Neural cell (in vitro differentiated cells): ENCODE results near the gene AFMID. TPM values are rescaled to one million over a fixed set of nuclear protein-coding genes. Genes with fewer than 3 reads are reported as not detected.

Source experiments
- H2AFZ ChIP-seq: fragments of 200-600, 300-800 bp; sonication (generic), shearing (Covaris generic); 2 replicates; pipeline ENCODE4 v1.6.0; 2014; ENCODE audit warnings: low read depth, mild to moderate bottlenecking, antibody characterized with exemption, low read length, moderate library complexity
- H3F3A ChIP-seq: fragments of 200-600 bp; shearing (Covaris generic); 2 replicates; pipeline ENCODE4 v1.6.1; 2016; ENCODE audit warnings: mild to moderate bottlenecking, moderate library complexity, mixed read lengths, antibody characterized with exemption, low read length; ENCODE audit not compliant: insufficient read depth, poor library complexity, severe bottlenecking
- H3K27ac ChIP-seq: fragments of 200-600, 300-800 bp; sonication (generic), shearing (Covaris generic); 2 replicates; pipeline ENCODE4 v1.5.1; 2014; ENCODE audit warnings: mild to moderate bottlenecking, low read length, moderate library complexity
- H3K27me3 ChIP-seq: fragments of 300-800, 200-600 bp; sonication (generic), shearing (Covaris generic); 2 replicates; pipeline ENCODE4 v1.6.0; 2014; ENCODE audit warnings: mild to moderate bottlenecking, low read depth, low read length, moderate library complexity; ENCODE audit not compliant: insufficient read depth
- H3K36me3 ChIP-seq: fragments of 300-800, 200-600 bp; sonication (generic), shearing (Covaris generic); 2 replicates; pipeline ENCODE4 v1.5.1; 2014; ENCODE audit warnings: mild to moderate bottlenecking, antibody characterized with exemption, low read length, moderate library complexity; ENCODE audit not compliant: insufficient read depth
- H3K4me2 ChIP-seq: fragments of 300-800, 200-600 bp; sonication (generic), shearing (Covaris generic); 2 replicates; pipeline ENCODE4 v1.6.0; 2014; ENCODE audit warnings: mild to moderate bottlenecking, low read length
- H3K4me3 ChIP-seq: fragments of 300-800, 200-600 bp; sonication (generic), shearing (Covaris generic); 2 replicates; pipeline ENCODE4 v1.5.1; 2014; ENCODE audit warnings: mild to moderate bottlenecking, low read length, moderate library complexity
- H3K79me2 ChIP-seq: fragments of 200-600 bp; shearing (Covaris generic); replicated peaks from 2 replicates; pipeline ENCODE4 v1.6.0; 2014; ENCODE audit warnings: mild to moderate bottlenecking, low read length, moderate library complexity; ENCODE audit not compliant: insufficient read depth
- H3K9ac ChIP-seq: fragments of 300-800, 200-600 bp; sonication (generic), shearing (Covaris generic); 2 replicates; pipeline ENCODE4 v1.6.1; 2016; ENCODE audit warnings: mild to moderate bottlenecking, low read length, mixed read lengths
- H3K9me2 ChIP-seq: fragments of 200-600 bp; shearing (Covaris generic); 2 replicates; pipeline ENCODE4 v1.6.1; 2016; ENCODE audit warnings: mild to moderate bottlenecking, low read length, mixed read lengths; ENCODE audit not compliant: insufficient read depth
- H3K9me3 ChIP-seq: fragments of 200-600, 300-800 bp; sonication (generic), shearing (Covaris generic); 2 replicates; pipeline ENCODE4 v1.6.1; 2016; ENCODE audit warnings: mild to moderate bottlenecking, mixed run types, low read length, moderate library complexity, mixed read lengths
- H4K20me1 ChIP-seq: fragments of 200-600 bp; shearing (Covaris generic); 2 replicates; pipeline ENCODE4 v1.6.1; 2016; ENCODE audit warnings: mild to moderate bottlenecking, mixed run types; ENCODE audit not compliant: insufficient read depth
- EP300 ChIP-seq: fragments of 450-650 bp; conservative IDR thresholded peaks from 2 replicates; pipeline ENCODE4 v1.6.1; 2014; ENCODE audit warnings: antibody characterized with exemption, mild to moderate bottlenecking, moderate library complexity; ENCODE audit not compliant: poor library complexity, severe bottlenecking
- EZH2 ChIP-seq: fragments of 200-600, 300-800 bp; shearing (Covaris generic), sonication (generic); IDR thresholded peaks from 2 replicates; pipeline ENCODE4 v1.6.1; 2014; ENCODE audit warnings: antibody characterized with exemption, low read length, borderline replicate concordance, mild to moderate bottlenecking; ENCODE audit not compliant: insufficient read depth, poor library complexity, severe bottlenecking
- MXI1 ChIP-seq: fragments of 450-650 bp; conservative IDR thresholded peaks from 2 replicates; pipeline ENCODE4 v1.6.1; 2014; ENCODE audit warnings: antibody characterized with exemption, mild to moderate bottlenecking; ENCODE audit not compliant: poor library complexity, severe bottlenecking
- POLR2AphosphoS5 ChIP-seq: IDR thresholded peaks from 2 replicates; pipeline ENCODE4 v1.6.1; 2012
- RAD21 ChIP-seq: fragments of 450-650 bp; conservative IDR thresholded peaks from 2 replicates; pipeline ENCODE4 v1.6.1; 2014; ENCODE audit warnings: antibody characterized with exemption, mild to moderate bottlenecking, moderate library complexity
- SMC3 ChIP-seq: fragments of 450-650 bp; conservative IDR thresholded peaks from 2 replicates; pipeline ENCODE4 v1.6.1; 2014; ENCODE audit warnings: antibody characterized with exemption, mild to moderate bottlenecking, moderate library complexity; ENCODE audit not compliant: poor library complexity
- TAF1 ChIP-seq: IDR thresholded peaks from 2 replicates; pipeline ENCODE4 v1.6.1; 2012; ENCODE audit warnings: low read depth
- polyA plus RNA-seq: library from polyadenylated mRNA; depleted of rRNA; stranded (reverse); fragments of >200 nt; gene quantifications from 2 replicates; pipeline ENCODE4 v1.2.3, GENCODE V29; 2014
- TF ChIP-seq, protein P1 (sequence below): IDR thresholded peaks from 2 replicates; pipeline ENCODE4 v1.6.1; 2012; ENCODE audit warnings: borderline replicate concordance
- TF ChIP-seq, protein P2 (sequence below): fragments of 450-650 bp; IDR thresholded peaks from 2 replicates; pipeline ENCODE4 v1.5.1; 2014; ENCODE audit warnings: antibody characterized with exemption, mild to moderate bottlenecking, moderate library complexity; ENCODE audit not compliant: poor library complexity, severe bottlenecking

Gene AFMID
- polyA plus RNA-seq, 1 donor from 2014 or later, result 15.8 TPM

DNA sequence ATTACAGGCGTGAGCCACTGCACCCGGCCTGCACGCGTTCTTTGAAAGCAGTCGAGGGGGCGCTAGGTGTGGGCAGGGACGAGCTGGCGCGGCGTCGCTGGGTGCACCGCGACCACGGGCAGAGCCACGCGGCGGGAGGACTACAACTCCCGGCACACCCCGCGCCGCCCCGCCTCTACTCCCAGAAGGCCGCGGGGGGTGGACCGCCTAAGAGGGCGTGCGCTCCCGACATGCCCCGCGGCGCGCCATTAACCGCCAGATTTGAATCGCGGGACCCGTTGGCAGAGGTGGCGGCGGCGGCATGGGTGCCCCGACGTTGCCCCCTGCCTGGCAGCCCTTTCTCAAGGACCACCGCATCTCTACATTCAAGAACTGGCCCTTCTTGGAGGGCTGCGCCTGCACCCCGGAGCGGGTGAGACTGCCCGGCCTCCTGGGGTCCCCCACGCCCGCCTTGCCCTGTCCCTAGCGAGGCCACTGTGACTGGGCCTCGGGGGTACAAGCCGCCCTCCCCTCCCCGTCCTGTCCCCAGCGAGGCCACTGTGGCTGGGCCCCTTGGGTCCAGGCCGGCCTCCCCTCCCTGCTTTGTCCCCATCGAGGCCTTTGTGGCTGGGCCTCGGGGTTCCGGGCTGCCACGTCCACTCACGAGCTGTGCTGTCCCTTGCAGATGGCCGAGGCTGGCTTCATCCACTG lies 27.0 kb downstream of the AFMID start, which contains the start of gene BIRC5:
TSS of gene BIRC5 (plus strand) at position 238 of the 690 bp plus-strand sequence. CDS start at position 302, 64 bp downstream.
- H4K20me1 ChIP-seq, result no peaks in the 10 kb centered on the region
- H3K9me3 ChIP-seq, result no peaks in the 10 kb centered on the region
- H3F3A ChIP-seq, result no peaks in the 10 kb centered on the region
- no peaks in the 10 kb centered on the region for H3K9me2 ChIP-seq
- peak within 1 kb of the TSS; percentile 73 for H3K4me2 ChIP-seq
- no peak within 1 kb of the TSS for H3K9ac ChIP-seq
- TF ChIP-seq, protein P1, sequence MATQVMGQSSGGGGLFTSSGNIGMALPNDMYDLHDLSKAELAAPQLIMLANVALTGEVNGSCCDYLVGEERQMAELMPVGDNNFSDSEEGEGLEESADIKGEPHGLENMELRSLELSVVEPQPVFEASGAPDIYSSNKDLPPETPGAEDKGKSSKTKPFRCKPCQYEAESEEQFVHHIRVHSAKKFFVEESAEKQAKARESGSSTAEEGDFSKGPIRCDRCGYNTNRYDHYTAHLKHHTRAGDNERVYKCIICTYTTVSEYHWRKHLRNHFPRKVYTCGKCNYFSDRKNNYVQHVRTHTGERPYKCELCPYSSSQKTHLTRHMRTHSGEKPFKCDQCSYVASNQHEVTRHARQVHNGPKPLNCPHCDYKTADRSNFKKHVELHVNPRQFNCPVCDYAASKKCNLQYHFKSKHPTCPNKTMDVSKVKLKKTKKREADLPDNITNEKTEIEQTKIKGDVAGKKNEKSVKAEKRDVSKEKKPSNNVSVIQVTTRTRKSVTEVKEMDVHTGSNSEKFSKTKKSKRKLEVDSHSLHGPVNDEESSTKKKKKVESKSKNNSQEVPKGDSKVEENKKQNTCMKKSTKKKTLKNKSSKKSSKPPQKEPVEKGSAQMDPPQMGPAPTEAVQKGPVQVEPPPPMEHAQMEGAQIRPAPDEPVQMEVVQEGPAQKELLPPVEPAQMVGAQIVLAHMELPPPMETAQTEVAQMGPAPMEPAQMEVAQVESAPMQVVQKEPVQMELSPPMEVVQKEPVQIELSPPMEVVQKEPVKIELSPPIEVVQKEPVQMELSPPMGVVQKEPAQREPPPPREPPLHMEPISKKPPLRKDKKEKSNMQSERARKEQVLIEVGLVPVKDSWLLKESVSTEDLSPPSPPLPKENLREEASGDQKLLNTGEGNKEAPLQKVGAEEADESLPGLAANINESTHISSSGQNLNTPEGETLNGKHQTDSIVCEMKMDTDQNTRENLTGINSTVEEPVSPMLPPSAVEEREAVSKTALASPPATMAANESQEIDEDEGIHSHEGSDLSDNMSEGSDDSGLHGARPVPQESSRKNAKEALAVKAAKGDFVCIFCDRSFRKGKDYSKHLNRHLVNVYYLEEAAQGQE, result no peak
- TF ChIP-seq EP300 (no peak), MXI1 (peak; percentile 100), SMC3 (peak; percentile 14), TAF1 (no peak), EZH2 (no peak), POLR2AphosphoS5 (peak; percentile 38), RAD21 (no peak)
- TF ChIP-seq, protein P2, sequence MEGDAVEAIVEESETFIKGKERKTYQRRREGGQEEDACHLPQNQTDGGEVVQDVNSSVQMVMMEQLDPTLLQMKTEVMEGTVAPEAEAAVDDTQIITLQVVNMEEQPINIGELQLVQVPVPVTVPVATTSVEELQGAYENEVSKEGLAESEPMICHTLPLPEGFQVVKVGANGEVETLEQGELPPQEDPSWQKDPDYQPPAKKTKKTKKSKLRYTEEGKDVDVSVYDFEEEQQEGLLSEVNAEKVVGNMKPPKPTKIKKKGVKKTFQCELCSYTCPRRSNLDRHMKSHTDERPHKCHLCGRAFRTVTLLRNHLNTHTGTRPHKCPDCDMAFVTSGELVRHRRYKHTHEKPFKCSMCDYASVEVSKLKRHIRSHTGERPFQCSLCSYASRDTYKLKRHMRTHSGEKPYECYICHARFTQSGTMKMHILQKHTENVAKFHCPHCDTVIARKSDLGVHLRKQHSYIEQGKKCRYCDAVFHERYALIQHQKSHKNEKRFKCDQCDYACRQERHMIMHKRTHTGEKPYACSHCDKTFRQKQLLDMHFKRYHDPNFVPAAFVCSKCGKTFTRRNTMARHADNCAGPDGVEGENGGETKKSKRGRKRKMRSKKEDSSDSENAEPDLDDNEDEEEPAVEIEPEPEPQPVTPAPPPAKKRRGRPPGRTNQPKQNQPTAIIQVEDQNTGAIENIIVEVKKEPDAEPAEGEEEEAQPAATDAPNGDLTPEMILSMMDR, result no peak
- H3K4me3 ChIP-seq, result peak within 1 kb of the TSS; percentile 77
- no peak within 1 kb of the TSS for H3K27ac ChIP-seq
- H2AFZ ChIP-seq, result no peak within 1 kb of the TSS
- no peaks in the 10 kb centered on the region for H3K27me3 ChIP-seq
- H3K79me2 ChIP-seq, result peaks cover 13% of the 10 kb centered on the region
- no peaks in the 10 kb centered on the region for H3K36me3 ChIP-seq

DNA sequence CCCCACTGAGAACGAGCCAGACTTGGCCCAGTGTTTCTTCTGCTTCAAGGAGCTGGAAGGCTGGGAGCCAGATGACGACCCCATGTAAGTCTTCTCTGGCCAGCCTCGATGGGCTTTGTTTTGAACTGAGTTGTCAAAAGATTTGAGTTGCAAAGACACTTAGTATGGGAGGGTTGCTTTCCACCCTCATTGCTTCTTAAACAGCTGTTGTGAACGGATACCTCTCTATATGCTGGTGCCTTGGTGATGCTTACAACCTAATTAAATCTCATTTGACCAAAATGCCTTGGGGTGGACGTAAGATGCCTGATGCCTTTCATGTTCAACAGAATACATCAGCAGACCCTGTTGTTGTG lies 27.5 kb downstream of the AFMID start:
- H3K36me3 ChIP-seq, result no peaks in the 10 kb centered on the region
- H2AFZ ChIP-seq, result no peak overlapping the region
- H3F3A ChIP-seq, result no peaks in the 10 kb centered on the region
- no peak overlapping the region for H3K4me2 ChIP-seq
- H3K9ac ChIP-seq, result no peak overlapping the region
- H3K9me3 ChIP-seq, result no peaks in the 10 kb centered on the region
- H3K79me2 ChIP-seq, result peaks cover 13% of the 10 kb centered on the region
- H3K27me3 ChIP-seq, result no peaks in the 10 kb centered on the region
- no peaks in the 10 kb centered on the region for H3K9me2 ChIP-seq
- H4K20me1 ChIP-seq, result no peaks in the 10 kb centered on the region
- H3K4me3 ChIP-seq, result peak overlapping the region; percentile 77
- H3K27ac ChIP-seq, result no peak overlapping the region
- TF ChIP-seq, protein P2, result no peak
- TF ChIP-seq MXI1 (no peak), RAD21 (no peak), POLR2AphosphoS5 (no peak), SMC3 (no peak), TAF1 (no peak), EP300 (no peak), EZH2 (no peak)
- TF ChIP-seq, protein P1, result no peak
